Erythroblast (primary cell): ENCODE data around the gene MCTP1.

Experiments
- GATA1 ChIP-seq: IDR thresholded peaks from 2 replicates; pipeline ENCODE4 v1.6.1; 2011; ENCODE audit warnings: low read depth, mild to moderate bottlenecking, control low read depth, low read length, moderate library complexity
- POLR2A ChIP-seq: IDR thresholded peaks from 2 replicates; pipeline ENCODE4 v1.6.1; 2011; ENCODE audit warnings: mild to moderate bottlenecking, low read length

GRCh38 chr5:94725142-94725541 lies 559.8 kb downstream of the MCTP1 start:
- TF ChIP-seq POLR2A (no peak), GATA1 (no peak)
